SK-N-SH (cell line): ENCODE data around the gene CCND1.

ENCODE experiments used
- CTCF ChIP-seq: fragments of 200-600 bp; sonication (generic); IDR thresholded peaks from 2 replicates; pipeline ENCODE4 v1.6.1; 2017; ENCODE audit warnings: antibody characterized with exemption, mild to moderate bottlenecking, moderate library complexity
- EP300 ChIP-seq, 2 experiments: IDR thresholded peaks; 2 replicates each; pipeline versions ENCODE4 v1.4.0 to v1.6.1; 2012; ENCODE audit warnings: borderline replicate concordance in 1 of 2, low read depth in 1 of 2, low read length in 1 of 2
- MAX ChIP-seq: IDR thresholded peaks from 2 replicates; pipeline ENCODE4 v1.4.0; 2012; ENCODE audit warnings: low read depth
- MXI1 ChIP-seq: IDR thresholded peaks from 2 replicates; pipeline ENCODE4 v1.6.1; 2012; ENCODE audit warnings: mild to moderate bottlenecking, low read depth, low read length, improper control_type of control experiment
- REST ChIP-seq: IDR thresholded peaks from 2 replicates; pipeline ENCODE4 v1.6.1; 2012; ENCODE audit warnings: mild to moderate bottlenecking, low read depth, low read length, moderate library complexity
- RXRA ChIP-seq: IDR thresholded peaks from 2 replicates; pipeline ENCODE4 v1.4.0; 2012; ENCODE audit warnings: low read depth, mild to moderate bottlenecking, borderline replicate concordance
- SMC3 ChIP-seq: IDR thresholded peaks from 2 replicates; pipeline ENCODE4 v1.6.1; 2012; ENCODE audit warnings: low read depth, low read length, improper control_type of control experiment
- USF2 ChIP-seq: fragments of 150-350 bp; IDR thresholded peaks from 2 replicates; pipeline ENCODE4 v1.6.1; 2017; ENCODE audit warnings: antibody characterized with exemption, low read length, low read depth, borderline replicate concordance

GRCh38 chr11:69659591-69659990 lies 18.6 kb downstream of the CCND1 start:
- TF ChIP-seq MAX (no peak), CTCF (no peak), MXI1 (no peak), USF2 (no peak), EP300 (IDR thresholded peaks at IDR 0.05; ENCODE audit: borderline replicate concordance in 1 of 2, low read depth in 1 of 2, low read length in 1 of 2) (no peak), RXRA (no peak), REST (no peak), SMC3 (no peak)
